Keratinocyte (primary cell): ENCODE measurements around the gene DLGAP1. TPM values are rescaled to one million over a fixed set of nuclear protein-coding genes. Genes with fewer than 3 reads are reported as not detected.

Experiments
- DNase-seq: peaks from one replicate; pipeline ENCODE4 v3.0.0-alpha.2; 2011; ENCODE audit warnings: low read depth, missing footprints, low spot score
- FAIRE-seq: peaks from 2 replicates; lab custom pipeline; 2011; peaks lifted over from hg19 to GRCh38; lab: Jason Lieb, UNC
- H2AFZ ChIP-seq: 2 replicates; pipeline ENCODE4 v1.6.0; 2012; ENCODE audit warnings: low read length, control low read depth, inconsistent platforms; ENCODE audit not compliant: control insufficient read depth
- H3K27ac ChIP-seq: 2 replicates; pipeline ENCODE4 v1.5.1; 2011; ENCODE audit warnings: low read length; ENCODE audit not compliant: control insufficient read depth, insufficient read depth
- H3K27me3 ChIP-seq: 3 replicates; pipeline ENCODE4 v1.6.0; 2011; ENCODE audit warnings: low read length; ENCODE audit not compliant: control insufficient read depth, insufficient read depth; ENCODE audit errors: extremely low read depth
- H3K36me3 ChIP-seq, 2 experiments: 2 replicates in 1 of 2; 3 replicates in 1 of 2; pipeline ENCODE4 v1.5.1; 2011; ENCODE audit warnings: low read length in 2 of 2, mild to moderate bottlenecking in 1 of 2; ENCODE audit not compliant: control insufficient read depth in 2 of 2, insufficient read depth in 2 of 2; ENCODE audit errors: extremely low read depth in 1 of 2
- H3K4me1 ChIP-seq: 3 replicates; pipeline ENCODE4 v1.5.1; 2011; ENCODE audit warnings: low read length; ENCODE audit not compliant: control insufficient read depth, insufficient read depth; ENCODE audit errors: extremely low read depth
- H3K4me2 ChIP-seq: 3 replicates; pipeline ENCODE4 v1.6.0; 2011; ENCODE audit warnings: low read depth, low read length; ENCODE audit not compliant: control insufficient read depth, insufficient read depth; ENCODE audit errors: extremely low read depth
- H3K4me3 ChIP-seq, 3 experiments: fragments of 200-600 bp in 1 of 3; sonication (generic) in 1 of 3; 2 replicates in 2 of 3; 3 replicates in 1 of 3; pipeline ENCODE4 v1.5.1; 2011 to 2016; ENCODE audit warnings: low read length in 3 of 3, mild to moderate bottlenecking in 3 of 3, control low read depth in 2 of 3, inconsistent platforms in 1 of 3, low read depth in 1 of 3, mixed read lengths in 1 of 3, mixed run types in 1 of 3, moderate library complexity in 1 of 3; ENCODE audit not compliant: control insufficient read depth in 2 of 3, insufficient read depth in 2 of 3; ENCODE audit errors: extremely low read depth in 1 of 3
- H3K79me2 ChIP-seq: 2 replicates; pipeline ENCODE4 v1.6.0; 2012; ENCODE audit warnings: low read length; ENCODE audit not compliant: control insufficient read depth, insufficient read depth
- H3K9ac ChIP-seq: 3 replicates; pipeline ENCODE4 v1.6.0; 2011; ENCODE audit warnings: low read length; ENCODE audit not compliant: control insufficient read depth, insufficient read depth; ENCODE audit errors: extremely low read depth
- H3K9me1 ChIP-seq: 3 replicates; pipeline ENCODE4 v1.6.0; 2011; ENCODE audit warnings: low read length; ENCODE audit not compliant: control insufficient read depth, insufficient read depth; ENCODE audit errors: extremely low read depth
- H3K9me3 ChIP-seq: 2 replicates; pipeline ENCODE4 v1.5.1; 2012; ENCODE audit warnings: low read depth, low read length; ENCODE audit not compliant: control insufficient read depth
- H4K20me1 ChIP-seq: 3 replicates; pipeline ENCODE4 v1.6.0; 2011; ENCODE audit warnings: low read length; ENCODE audit not compliant: control insufficient read depth, insufficient read depth; ENCODE audit errors: extremely low read depth
- EZH2 ChIP-seq: IDR thresholded peaks from one replicate; pipeline ENCODE4 v1.6.1; 2012; ENCODE audit warnings: inconsistent platforms, mild to moderate bottlenecking, low read length, moderate library complexity
- dilution Hi-C: fragments of 300-500 bp; cut with MboI; formaldehyde crosslinking; loops from one replicate; pipeline ENCODE4 v1.7.0; 2020; ENCODE audit warnings: low sequenced_read_pairs; ENCODE audit not compliant: extremely low pct_ligation_motif_present
- polyA plus RNA-seq, 5 experiments: library from polyadenylated mRNA; depleted of rRNA in 3 of 5; stranded (reverse) in 3 of 5; stranded (forward) in 1 of 5; unstranded in 1 of 5; fragments of >200 nt; gene quantifications; 1 replicate in 1 of 5; 2 replicates in 3 of 5; 3 replicates in 1 of 5; pipeline versions ENCODE4 v1.2.1 to v1.2.3, GENCODE V29; 2011 to 2012; ENCODE audit warnings: missing spikeins in 2 of 5, low read depth in 1 of 5, low replicate concordance in 1 of 5
- TF ChIP-seq, protein P1 (sequence below), 3 experiments: IDR thresholded peaks in 1 of 3; conservative IDR thresholded peaks in 1 of 3; optimal IDR thresholded peaks in 1 of 3; 2 replicates in 2 of 3; 3 replicates in 1 of 3; pipeline versions ENCODE3 to v1.5.1; 2011; ENCODE audit warnings: low read length in 3 of 3, mild to moderate bottlenecking in 3 of 3, moderate library complexity in 2 of 3, control low read depth in 1 of 3, inconsistent platforms in 1 of 3; ENCODE audit not compliant: insufficient read depth in 2 of 3; ENCODE audit errors: extremely low read depth in 1 of 3

DLGAP1 gene
- polyA plus RNA-seq, 1 donor (not counting 4 experiments of a cell fraction or from before 2014, with no cell fraction given), result not detected

DNA sequence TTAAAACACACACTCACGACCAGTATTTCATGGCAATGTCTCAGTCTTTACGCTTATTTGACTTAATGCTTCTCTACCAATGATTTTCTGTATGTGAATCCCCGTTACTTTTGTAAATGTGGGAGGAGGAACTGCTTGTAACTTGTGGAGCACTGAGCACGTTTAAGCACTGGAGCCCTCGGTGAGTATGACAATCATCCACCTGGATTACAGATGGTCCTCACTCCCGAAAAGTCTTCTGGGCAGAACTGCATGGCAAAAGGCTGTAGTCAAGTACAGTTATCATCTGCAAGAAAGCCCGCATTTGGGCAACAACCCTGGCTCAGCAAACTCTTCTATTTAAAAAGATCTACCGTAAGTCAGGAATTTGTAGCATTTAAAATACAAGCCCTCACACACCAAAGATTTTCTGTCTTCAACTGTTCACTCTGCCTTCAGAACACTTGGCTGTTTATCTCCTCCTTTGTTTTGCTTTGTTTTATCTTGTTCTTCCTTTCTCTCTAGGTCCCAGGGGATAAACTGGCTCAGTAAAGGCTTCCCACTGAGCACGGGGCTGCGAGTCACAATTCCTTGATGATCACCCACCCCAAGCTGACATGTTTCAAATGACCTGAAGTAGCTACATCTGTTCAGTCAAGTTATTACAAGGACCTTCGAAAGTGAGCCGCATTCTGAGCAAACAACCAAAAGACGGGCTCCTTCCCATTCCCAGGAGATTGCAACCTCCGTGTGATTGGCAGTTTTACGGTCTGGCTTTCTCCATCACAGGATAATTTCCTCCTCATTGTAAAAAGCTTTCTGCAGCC, 102.2 kb downstream of the DLGAP1 start:
- Histone ChIP-seq H3K79me2 (no peaks in the 10 kb centered on the region), H3K4me3 (no peak overlapping the region), H3K9ac (no peak overlapping the region), H3K36me3 (no peaks in the 10 kb centered on the region), H3K9me3 (no peaks in the 10 kb centered on the region), H3K4me2 (no peak overlapping the region), H3K27me3 (no peaks in the 10 kb centered on the region), H3K4me1 (no peaks in the 10 kb centered on the region), H4K20me1 (no peaks in the 10 kb centered on the region), H3K9me1 (no peaks in the 10 kb centered on the region), H3K27ac (no peak overlapping the region), H2AFZ (no peak overlapping the region)
- TF ChIP-seq EZH2, result no peak
- TF ChIP-seq, protein P1, sequence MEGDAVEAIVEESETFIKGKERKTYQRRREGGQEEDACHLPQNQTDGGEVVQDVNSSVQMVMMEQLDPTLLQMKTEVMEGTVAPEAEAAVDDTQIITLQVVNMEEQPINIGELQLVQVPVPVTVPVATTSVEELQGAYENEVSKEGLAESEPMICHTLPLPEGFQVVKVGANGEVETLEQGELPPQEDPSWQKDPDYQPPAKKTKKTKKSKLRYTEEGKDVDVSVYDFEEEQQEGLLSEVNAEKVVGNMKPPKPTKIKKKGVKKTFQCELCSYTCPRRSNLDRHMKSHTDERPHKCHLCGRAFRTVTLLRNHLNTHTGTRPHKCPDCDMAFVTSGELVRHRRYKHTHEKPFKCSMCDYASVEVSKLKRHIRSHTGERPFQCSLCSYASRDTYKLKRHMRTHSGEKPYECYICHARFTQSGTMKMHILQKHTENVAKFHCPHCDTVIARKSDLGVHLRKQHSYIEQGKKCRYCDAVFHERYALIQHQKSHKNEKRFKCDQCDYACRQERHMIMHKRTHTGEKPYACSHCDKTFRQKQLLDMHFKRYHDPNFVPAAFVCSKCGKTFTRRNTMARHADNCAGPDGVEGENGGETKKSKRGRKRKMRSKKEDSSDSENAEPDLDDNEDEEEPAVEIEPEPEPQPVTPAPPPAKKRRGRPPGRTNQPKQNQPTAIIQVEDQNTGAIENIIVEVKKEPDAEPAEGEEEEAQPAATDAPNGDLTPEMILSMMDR (optimal IDR thresholded peaks at IDR 0.05 in 1 of 3, IDR thresholded peaks at IDR 0.05 in 1 of 3, conservative IDR thresholded peaks at IDR 0.05 in 1 of 3; ENCODE audit: extremely low read depth in 1 of 3, insufficient read depth in 2 of 3, low read length in 3 of 3), result no peak
- dilution Hi-C loops, result no loop called here
- FAIRE-seq (no peak), DNase-seq (no peak)

DNA sequence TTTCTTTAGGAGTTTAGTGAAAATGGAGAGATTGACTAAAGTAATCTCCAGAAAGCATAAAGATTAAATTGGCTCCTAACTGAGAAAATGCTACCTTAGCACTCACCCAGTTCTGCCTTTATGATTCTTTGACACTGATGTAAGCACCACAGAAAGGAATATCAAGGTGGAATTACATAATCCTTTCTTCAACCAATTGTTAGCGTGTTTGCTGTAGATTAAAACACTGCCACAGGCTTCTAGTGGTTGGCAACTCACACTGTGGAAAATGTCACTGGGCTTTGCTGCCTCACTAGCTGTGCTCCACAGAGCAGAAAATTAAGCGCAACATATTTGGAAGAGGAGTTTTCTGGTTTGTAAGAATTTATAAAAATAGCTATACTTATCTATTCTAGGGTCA, 104.1 kb downstream of the DLGAP1 start:
- no peaks in the 10 kb centered on the region for H3K36me3 ChIP-seq
- dilution Hi-C loops, result no loop called here
- no peaks in the 10 kb centered on the region for H3K79me2 ChIP-seq
- DNase-seq (no peak), FAIRE-seq (no peak)
- H3K4me2 ChIP-seq, result no peak overlapping the region
- H3K27ac ChIP-seq, result no peak overlapping the region
- no peaks in the 10 kb centered on the region for H3K27me3 ChIP-seq
- H3K4me3 ChIP-seq, result no peak overlapping the region
- H2AFZ ChIP-seq, result no peak overlapping the region
- H4K20me1 ChIP-seq, result no peaks in the 10 kb centered on the region
- no peaks in the 10 kb centered on the region for H3K9me1 ChIP-seq
- TF ChIP-seq EZH2, result no peak
- TF ChIP-seq, protein P1 (optimal IDR thresholded peaks at IDR 0.05 in 1 of 3, IDR thresholded peaks at IDR 0.05 in 1 of 3, conservative IDR thresholded peaks at IDR 0.05 in 1 of 3; ENCODE audit: extremely low read depth in 1 of 3, insufficient read depth in 2 of 3, low read length in 3 of 3), result no peak
- H3K9me3 ChIP-seq, result no peaks in the 10 kb centered on the region
- H3K4me1 ChIP-seq, result no peaks in the 10 kb centered on the region
- H3K9ac ChIP-seq, result no peak overlapping the region
